Inflammatory macrophage (primary cell): Measurements from ENCODE around the gene MOB2.

Experiments
- DNase-seq, 2 donors: peaks; one replicate each; pipeline ENCODE4 v3.0.0-alpha.2; 2020 to 2022

The MOB2 gene

DNA sequence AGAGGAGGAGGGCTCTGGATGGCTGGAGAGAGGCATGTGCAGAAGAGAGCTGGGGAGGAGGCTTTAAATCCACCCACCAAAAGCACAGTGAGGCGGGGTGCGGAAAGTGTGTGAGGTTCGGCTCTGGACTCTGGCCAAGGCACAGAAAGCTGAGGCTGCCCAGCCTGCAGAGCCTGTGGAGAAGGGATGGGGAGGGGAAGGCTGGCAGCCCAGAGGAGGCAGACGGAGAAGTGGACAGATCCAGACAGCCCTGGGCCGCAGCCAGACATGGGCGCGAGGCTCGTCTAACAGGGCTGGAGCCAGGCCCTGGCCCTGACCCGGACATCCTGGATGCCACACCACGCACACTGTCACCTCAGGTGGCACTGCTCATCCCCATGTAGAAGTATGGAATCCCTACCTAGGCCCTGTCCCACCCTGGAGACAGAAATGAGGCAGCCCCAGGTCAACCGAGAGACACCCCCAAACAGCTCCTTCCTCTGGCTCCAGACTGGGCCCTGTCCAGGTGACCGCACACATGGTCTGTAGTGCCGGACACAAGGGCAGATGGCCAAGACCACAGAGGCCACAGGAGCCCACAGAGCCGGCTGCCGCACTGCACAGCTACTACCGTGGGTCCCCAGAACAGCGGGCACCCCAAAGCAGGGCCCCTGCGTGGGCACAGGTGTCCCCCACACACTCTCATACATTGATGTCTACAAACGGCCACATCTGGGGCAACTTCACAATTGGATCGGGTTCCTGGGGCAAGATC is 16.6 kb upstream of the MOB2 start:
- no peak for DNase-seq

DNA sequence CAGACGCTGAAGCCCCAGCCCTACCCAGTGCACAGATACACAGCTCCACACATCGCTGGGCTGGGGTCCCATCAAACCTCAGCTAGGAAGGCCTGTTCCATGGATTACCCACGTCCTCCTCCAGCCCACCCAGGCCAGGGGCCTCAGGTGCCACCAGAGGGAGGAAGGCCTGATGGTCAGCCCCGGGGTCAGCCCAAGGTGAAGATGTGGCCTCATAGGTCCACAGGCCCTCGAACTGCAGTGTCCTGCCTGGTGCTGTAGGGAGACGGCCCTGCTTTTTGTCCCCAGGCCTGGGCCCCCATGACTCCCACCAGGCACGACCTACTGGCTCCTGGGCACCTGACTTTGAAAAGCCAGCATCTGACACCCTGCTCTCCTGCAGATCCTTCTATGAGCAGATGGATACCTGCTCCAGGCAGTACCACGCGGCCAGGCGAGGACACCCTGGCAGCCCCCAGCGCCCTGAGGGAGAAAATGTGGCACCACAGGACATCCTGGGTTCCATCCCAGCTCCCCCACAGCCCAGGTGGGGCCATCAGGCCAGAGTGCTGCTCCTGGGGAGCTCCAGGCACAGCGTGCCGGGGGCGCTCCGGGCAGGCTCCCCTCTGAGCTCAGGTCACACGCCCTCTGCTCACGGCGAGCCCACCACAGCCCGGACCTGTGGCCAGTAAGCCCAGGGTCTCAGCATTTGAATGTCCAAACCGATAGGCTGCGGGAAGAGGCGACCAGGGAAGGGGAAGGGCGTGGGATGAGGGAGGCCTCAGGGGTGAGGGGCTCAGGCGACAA is 15.8 kb upstream of the MOB2 start:
- no peak for DNase-seq

DNA sequence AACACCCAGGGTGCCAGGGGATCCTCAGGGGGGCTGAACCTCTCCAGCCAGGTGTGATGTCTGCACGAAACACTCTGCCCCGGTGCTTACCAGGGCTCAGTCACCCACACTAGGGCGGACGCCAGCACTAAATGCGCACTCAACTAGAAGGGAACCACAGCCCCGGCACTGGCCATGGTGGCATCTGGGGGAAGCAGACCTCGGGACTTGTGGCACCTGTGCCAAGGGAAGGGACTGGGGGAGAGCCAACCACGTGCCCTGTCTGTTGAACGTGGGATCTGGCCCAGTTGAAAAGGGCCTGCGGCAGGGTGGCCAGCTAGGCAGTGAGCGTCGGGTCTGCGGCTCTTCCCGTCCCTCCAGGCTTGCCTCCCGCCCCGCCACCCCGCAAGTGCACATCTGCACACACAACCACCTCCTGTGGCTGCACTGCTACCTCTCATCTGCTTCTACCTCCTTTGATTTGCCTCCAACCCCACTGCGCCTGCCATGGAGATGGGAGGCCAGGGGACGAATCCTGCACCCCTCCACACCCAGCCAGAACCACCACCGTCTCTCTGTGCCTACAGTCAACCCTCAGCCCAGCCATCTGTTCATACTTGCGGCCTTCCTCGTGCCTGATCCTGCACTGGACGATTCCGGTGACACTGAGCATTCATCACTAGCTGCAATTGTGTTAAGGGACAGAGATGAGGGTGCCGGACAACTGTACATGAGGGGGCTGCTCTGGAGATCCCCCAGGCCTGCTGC is 15.0 kb upstream of the MOB2 start:
- no peak for DNase-seq

DNA sequence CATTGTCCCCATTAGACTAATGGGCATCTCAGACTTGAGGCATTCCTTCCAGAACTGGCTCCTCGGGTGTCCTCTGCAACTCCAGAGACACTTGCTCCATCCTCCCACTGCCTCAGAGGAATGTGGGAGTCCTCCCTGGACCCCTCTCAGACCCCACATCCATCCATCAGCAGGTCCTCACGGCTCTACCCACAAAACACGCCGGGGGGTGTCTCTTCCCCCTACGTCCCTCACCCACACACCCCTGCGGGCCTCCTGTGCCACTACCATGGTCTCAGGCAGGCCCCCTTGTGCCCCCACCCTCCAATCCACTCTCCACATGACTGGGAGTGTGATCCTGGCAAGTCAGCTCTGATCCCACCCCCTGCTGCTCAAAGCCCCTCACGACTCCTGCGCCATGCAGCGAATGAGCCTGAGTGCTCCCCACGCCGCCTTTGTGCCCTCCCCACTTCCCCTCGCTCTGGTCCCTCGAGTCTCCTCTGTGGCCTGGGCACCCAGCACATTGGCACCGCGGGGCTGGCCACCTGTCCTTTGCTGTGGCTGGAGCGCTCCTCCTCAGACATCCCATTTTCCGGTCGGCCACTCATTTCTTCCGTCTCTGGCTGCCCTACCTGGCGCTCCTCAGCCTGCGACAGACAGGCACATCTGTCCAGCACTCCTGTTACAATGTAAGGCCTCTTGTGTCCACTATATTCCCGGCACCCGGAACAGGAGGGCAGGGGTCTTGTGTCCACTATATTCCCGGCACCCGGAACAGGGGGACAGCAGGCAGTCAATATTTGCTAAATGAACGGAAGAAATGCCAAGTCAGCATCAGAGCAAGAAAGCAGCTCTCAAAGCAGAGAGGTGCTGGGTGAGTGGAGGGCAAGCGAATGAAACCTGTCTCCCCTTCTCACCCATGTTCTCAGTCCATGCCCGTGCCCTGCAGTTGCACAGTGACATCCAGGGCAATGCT is 14.2 kb upstream of the MOB2 start:
- no peak for DNase-seq

DNA sequence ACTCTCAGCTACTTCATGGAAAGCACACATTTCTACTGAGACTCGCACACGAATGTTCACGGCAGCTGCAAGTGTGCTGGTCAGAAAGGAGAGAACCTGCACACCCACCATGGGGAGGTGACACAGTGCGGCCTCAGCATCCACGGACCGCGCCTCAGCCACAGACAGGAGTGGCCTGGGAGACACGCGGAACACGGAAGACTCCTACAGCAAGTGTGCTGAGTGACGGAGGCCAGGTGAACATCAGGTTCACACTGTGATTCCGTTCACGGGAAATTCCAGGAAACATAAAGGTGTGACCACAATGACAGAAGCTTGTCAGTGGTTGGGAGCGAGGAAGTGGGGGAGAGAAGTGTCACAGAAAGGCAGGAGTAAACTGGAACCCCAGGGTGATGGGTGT is 13.3 kb upstream of the MOB2 start:
- no peak for DNase-seq

DNA sequence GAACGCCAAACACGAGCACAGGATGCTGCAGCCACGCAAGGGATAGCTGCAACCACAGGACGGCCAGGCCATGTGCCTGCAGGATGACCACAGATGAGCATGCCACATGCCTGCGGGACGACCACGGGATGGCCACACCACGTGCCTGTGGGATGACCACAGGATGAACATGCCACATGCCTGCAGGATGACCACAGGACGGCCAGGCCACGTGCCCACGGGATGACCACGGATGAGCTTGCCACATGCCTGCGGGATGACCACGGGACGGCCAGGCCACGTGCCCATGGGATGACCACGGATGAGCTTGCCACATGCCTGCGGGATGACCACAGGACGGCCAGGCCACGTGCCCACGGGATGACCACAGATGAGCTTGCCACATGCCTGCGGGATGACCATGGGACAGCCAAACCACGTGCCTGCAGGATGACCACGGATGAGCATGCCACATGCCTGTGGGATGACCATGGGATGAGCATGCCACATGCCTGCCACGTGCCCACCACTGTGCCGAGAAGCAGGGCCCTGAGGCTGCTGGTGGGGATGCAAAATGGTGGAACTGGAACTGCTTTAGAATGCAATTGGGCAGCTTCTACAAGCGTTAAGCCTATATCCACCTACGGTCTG is 12.8 kb upstream of the MOB2 start:
- DNase-seq, result no peak

DNA sequence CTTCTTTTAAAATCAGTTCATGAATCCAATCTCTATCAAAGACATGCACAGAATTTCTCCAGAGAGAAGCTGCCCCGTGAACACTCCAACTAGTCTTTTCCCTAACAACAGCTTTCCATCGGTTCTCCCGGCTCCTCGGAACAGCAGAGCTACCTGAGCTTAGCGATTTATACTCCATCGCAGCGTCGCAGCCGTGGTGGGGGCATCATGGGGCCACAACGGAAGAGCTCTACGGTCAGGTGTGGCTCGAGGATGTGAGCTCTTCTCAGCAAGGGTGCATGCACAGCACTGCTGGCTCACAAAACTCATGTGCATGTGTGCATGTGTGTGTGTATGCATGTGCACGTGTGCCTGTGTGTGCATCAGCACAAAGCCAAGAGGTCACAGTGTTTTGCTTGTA is 11.7 kb upstream of the MOB2 start:
- no peak for DNase-seq

DNA sequence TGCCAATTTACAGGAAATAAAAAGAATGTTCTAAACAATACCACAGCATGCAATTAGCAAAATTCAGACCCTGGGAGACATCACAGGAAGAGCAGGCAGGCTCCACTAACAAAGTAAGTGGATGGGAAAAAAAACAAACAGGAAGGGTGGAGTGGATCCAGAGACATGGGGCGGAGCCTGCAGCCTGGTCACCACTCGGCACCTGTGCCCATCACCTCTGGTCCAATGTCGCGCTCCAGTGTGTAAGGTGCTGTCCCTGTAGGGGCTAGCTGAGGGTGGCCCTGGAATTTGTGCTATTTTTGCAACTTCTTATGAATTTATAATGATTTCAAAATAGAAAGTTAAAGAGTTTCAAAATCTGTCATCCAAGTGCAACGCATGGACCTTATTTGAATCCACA is 11.0 kb upstream of the MOB2 start:
- DNase-seq, result no peak

DNA sequence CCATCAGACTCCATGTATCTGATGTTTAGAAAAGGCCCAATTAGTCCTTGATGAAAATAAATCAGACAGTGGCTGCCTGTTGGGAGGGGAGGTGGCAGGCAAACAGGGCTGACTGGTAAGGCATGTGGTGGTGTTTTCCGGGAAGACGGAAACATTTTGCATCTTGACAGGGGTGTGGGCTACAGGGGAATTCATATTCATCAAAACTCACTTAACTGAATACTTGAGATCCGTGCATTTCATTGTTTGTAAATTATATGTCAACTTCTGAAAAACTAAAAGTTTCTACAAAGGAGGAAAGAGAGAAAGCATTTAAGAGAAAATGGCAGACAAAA is 10.1 kb upstream of the MOB2 start:
- DNase-seq, result no peak

DNA sequence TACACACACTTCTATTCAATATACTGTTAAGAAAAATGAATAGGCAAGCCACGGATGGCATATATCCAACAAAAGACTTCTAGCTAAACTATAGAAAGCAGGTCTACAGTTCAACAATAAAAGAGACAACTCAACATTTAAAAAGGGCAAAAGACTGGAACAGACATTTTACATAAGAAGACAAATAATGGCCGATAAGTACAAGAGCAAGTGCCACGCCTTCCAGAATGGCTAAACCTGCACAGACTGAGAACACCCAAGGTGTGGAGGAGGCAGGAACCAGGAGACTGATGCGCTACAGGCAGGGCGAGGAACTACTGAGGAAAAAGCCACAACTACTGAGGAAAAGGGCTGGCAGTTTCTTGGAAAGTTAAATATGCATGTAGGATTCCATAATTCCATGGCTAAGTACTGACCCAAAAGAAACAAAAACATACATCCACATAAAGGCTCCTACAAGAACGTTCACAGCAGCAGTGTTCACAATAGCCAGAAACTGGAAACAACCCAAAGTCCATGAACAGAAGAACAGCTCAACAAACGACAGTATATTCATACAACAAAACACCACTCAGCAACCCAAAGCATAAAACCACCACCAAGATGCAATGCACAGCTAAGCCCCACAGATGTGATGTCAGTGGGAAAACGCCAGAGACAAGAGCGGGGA is 9.6 kb upstream of the MOB2 start:
- DNase-seq, result no peak

DNA sequence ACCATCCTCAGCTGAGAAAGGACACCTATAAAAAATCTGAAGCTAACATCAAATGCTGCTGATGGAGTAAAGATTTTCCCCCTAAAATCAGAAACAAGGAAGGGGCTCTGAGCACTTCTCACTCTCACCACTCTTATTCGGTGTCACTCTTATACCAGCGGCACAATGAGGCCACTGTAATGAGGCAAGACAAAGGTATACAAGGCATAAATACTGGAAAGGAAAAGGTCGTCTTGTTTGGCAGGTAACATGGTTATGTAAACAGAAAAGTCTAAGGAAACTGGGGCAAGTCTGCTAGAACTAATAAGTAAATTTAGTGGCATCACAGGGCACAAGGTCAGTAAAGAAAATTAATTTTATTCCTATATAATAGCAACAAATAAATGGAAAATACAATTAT is 8.1 kb upstream of the MOB2 start:
- no peak for DNase-seq

DNA sequence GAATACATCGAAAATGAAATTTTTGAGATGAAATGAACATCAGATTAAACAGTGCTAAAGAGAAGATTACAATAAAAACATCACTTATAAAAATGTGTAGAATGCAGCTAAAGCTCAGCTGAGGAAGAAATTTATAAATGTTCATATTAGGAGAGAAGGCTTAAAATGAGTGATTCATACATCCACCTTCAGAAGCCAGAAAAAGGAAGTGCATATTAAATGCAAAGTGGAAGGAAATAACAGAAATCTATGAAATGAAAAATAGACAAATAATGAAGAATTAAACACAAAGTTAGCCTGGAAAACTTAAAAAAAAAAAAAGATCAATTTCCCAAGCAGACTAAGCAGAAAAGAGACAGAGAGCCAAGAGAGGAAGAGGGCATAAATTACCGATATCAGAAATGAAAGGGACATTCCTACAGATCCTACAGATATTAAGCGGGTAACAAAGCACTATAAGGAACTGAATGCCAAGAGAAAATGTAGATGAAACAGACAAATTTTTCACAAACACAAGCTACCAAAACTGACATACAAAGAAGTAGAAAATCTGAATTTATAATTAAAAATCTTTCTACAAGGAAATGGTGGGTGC is 7.2 kb upstream of the MOB2 start:
- peak in 1 of 2 donors; percentile 4 for DNase-seq

DNA sequence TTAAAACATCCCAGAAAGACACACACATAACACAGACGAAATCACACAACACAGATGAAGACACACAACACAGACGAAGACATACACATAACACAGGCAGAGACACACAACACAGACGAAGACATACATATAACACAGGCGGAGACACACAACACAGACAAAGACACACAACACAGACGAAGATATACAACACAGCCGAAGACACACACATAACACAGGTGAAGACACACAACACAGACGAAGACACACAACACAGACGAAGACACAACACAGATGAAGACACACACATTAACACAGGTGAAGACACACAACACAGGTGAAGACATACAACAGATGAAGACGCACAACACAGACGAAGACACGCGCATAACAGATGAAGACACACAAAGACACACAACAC is 4.8 kb upstream of the MOB2 start:
- DNase-seq, result no peak

DNA sequence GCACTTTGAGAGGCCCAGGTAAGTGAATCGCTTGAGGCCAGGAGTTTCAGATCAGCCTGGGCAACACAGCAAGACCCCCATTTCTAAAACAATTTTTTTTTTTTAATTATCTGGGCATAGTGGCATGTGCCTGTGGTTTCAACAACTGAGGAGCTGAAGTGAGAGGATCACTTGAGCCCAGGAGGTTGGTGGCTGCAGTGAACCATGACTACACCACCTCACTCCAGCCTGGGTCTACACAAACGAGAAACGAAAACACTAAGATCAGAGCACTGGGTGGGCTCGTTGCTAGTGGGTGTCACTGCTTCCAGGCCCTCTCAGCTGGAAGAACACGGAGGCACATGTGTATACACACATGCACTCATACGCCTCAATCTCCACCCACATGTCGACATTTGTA is 4.1 kb upstream of the MOB2 start:
- no peak for DNase-seq

DNA sequence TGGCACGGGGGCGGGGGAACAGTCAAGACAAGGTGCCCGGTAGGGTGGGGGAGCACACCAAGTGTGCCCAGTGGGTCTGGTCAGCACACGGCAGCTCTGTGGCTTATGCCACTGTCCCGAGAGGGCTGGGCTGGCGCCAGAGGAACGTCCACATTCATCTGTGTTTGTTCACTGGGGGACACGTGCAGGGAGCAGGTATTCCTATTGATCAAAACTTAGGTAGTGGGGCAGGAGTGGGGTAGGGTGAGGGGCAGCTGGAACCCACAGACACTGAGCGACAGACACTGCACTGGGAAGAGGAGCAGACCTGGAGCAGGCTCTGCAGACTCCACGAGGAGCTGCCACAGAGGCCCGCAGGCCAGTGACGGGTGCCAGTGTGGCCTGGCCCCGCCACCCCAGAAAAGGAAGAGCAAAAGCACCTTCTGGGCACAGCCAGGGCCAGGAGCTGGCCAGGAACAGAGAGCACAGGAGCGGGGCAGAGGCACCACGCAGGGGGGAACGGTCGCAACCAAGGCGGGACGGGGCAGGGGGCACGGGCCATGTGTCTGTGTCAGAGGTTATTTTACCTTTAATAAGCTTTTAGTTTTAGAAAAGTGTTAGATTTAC is 2.1 kb upstream of the MOB2 start:
- no peak for DNase-seq

DNA sequence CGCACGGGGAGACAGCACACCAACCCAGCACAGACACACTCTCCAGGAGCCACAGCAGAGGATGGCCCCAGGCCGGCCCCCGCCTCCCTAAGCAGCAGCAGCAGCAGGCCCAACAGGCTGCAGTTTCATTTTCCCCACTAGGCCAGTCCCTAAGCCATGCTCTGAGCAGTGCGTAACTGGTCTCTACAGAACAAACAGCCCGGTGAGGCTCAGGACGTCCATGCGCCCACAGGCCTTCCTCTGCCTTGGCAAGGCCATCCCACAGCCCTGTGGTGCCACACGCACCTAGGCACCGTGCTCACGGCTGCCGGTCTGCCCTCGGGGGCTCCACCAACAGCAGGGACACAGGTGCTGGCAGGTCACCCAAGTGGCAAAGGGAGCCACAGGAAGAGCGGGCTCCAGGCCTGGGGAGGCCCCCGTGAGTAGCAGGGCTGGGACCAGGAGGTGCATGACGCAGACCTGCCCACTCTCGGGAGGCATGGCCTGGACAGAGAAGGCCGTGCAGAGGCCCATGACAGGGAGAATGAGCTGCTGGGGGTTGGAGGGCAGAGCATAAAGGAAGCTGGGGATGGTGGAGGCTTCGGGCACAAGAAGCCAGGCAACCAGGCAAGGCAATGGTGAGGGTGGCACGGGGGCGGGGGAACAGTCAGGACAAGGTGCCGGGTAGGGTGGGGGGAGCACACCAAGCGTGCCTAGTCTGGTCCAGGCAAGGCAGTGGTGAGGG is 1.4 kb upstream of the MOB2 start:
- DNase-seq, result no peak

DNA sequence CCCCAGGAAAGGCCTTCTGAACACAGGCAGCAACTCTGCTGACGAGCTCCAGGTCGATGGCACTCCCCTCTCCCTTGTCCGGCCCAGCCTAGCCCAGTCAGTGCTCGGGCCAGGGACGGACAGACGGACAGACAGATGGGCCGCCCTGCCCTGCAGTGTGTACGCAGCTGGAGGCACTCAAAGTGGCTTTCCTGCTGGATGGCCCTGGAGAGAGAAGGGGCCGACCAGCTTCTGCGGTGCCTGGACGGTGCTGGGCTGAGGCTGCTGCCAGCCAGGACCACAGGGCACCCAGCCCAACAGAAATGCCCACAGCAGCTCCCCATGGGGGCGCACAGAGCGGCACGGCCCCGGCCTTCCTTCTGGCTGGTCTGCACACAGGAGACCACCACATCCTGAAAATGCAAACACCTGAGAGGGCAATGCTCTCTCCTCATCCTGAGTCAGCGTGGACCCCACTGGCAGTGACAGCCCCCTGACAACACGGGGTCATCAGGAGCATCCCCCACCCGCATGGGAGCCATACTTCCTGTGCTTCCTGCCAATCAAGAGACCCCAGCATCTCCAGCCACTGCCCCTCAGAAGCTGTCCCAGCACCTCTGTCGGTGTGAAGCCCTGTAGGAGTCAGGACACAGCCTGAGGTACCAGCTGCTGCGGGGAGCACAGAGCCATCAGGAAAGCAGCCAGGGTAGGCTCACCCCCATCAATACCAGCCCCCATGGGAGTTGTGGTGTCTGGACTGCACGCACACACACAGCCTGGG is 692 bp upstream of the MOB2 start:
- no peak for DNase-seq

DNA sequence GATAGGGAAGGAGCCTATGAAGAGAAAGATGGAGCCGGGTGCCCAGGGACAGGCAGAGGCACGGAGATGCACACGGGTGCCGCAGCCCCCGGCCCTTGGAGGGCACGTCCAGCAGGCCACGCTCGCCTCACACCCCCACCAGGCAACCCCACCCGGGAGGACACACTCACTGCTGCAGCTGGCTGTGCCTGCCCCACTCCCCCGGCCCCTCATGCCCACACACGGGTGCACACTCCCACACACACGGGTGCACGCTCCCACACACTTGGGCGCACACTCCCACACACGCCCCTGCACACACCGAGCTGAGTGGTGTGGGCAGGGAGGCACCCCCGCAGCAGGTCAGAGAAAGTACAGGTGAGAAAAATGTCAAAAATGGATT is 1.1 kb downstream of the MOB2 start:
- no peak for DNase-seq
